Hair follicle dermal papilla cell (primary cell): ENCODE measurements around the gene INTS7. TPM values are rescaled to one million over a fixed set of nuclear protein-coding genes. Genes with fewer than 3 reads are reported as not detected.

Experiments used
- small RNA-seq: library from RNA; depleted of rRNA; stranded (forward); fragments of <200 nt; gene quantifications from one replicate; pipeline ENCODE3, GENCODE V24; 2012
- total RNA-seq: library from RNA; depleted of rRNA; stranded (reverse); fragments of >200 nt; gene quantifications from 2 replicates; pipeline ENCODE4 v1.2.3, GENCODE V29; 2012

The INTS7 gene, protein sequence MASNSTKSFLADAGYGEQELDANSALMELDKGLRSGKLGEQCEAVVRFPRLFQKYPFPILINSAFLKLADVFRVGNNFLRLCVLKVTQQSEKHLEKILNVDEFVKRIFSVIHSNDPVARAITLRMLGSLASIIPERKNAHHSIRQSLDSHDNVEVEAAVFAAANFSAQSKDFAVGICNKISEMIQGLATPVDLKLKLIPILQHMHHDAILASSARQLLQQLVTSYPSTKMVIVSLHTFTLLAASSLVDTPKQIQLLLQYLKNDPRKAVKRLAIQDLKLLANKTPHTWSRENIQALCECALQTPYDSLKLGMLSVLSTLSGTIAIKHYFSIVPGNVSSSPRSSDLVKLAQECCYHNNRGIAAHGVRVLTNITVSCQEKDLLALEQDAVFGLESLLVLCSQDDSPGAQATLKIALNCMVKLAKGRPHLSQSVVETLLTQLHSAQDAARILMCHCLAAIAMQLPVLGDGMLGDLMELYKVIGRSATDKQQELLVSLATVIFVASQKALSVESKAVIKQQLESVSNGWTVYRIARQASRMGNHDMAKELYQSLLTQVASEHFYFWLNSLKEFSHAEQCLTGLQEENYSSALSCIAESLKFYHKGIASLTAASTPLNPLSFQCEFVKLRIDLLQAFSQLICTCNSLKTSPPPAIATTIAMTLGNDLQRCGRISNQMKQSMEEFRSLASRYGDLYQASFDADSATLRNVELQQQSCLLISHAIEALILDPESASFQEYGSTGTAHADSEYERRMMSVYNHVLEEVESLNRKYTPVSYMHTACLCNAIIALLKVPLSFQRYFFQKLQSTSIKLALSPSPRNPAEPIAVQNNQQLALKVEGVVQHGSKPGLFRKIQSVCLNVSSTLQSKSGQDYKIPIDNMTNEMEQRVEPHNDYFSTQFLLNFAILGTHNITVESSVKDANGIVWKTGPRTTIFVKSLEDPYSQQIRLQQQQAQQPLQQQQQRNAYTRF
- 17.5 and 25.5 TPM in 2 replicates for total RNA-seq

DNA sequence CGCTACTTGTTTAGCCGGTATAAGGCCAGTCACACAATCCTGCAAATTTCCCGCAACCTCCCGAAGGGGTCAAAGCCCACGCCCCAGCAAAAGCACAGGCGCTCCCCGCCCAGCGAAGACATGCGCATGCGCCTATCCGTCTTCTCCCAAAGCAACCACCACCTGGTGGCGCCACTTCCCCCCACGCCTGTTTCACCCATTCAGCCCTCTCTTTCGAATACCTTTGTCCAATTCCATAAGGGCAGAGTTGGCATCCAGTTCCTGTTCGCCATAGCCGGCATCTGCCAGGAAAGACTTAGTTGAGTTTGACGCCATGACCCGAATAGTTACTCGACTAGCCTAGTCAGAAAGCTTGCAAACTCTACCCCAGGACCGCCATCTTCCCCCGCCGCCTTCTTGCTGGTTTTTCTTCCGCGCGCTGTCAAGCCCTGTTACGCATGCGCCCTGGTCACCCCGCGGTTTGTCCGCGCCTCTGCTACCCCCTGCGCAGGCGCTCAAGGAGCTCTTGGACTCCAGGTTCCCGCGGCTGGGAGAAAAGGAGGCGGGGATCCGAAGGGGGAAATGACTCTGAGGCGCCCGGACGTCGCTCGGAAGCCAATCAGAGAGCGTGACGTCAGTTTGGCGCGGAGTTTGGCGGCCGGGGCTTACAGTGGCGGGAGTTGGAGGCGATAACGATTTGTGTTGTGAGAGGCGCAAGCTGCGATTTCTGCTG, at the start of gene INTS7, which contains the start of gene DTL:
INTS7 (minus strand) TSS at position 435 of the 712 bp plus-strand sequence; CDS start at position 315, 120 bp downstream.
DTL (plus strand) TSS at position 626 of the 712 bp plus-strand sequence. CDS start 143 bp downstream, outside the sequence.

Small RNA genes within 50 kb of the gene (small RNA-seq; reads per million reads assigned to genes)
- not detected for gene MIR3122
- not detected for gene RF00568

Other genes starting within 250 kb of the INTS7 start
- 54.4 and 58.7 TPM in 2 replicates for gene LPGAT1, start 204.8 kb downstream of the INTS7 start, total RNA-seq
- 1.1 and 2.9 TPM in 2 replicates for gene DTL, start 191 bp upstream of the INTS7 start, total RNA-seq
- gene PPP2R5A, start 249.9 kb upstream of the INTS7 start, total RNA-seq = 33.0 and 39.8 TPM in 2 replicates